Astrocyte (in vitro differentiated cells and primary cell): ENCODE measurements around the gene HMCN1. TPM values are rescaled to one million over a fixed set of nuclear protein-coding genes. Genes with fewer than 3 reads are reported as not detected.

ENCODE experiments used
- DNase-seq: peaks from one replicate; pipeline ENCODE4 v3.0.0-alpha.2; 2010; ENCODE audit warnings: low read depth
- FAIRE-seq: peaks from 2 replicates; lab custom pipeline; 2011; peaks lifted over from hg19 to GRCh38; lab: Jason Lieb, UNC
- H2AFZ ChIP-seq: 2 replicates; pipeline ENCODE4 v1.6.0; 2012; ENCODE audit warnings: low read depth, low read length, inconsistent platforms
- H3K27ac ChIP-seq: 2 replicates; pipeline ENCODE4 v1.5.1; 2011; ENCODE audit warnings: low read depth, low read length, inconsistent platforms
- H3K27me3 ChIP-seq: 2 replicates; pipeline ENCODE4 v1.6.0; 2011; ENCODE audit warnings: low read length, inconsistent platforms; ENCODE audit not compliant: insufficient read depth
- H3K36me3 ChIP-seq: 2 replicates; pipeline ENCODE4 v1.5.1; 2011; ENCODE audit warnings: low read length, inconsistent platforms; ENCODE audit not compliant: insufficient read depth
- H3K4me1 ChIP-seq: 2 replicates; pipeline ENCODE4 v1.5.1; 2011; ENCODE audit warnings: low read length, inconsistent platforms; ENCODE audit not compliant: insufficient read depth
- H3K4me2 ChIP-seq: 2 replicates; pipeline ENCODE4 v1.6.0; 2012; ENCODE audit warnings: low read length, inconsistent platforms
- H3K4me3 ChIP-seq: 2 replicates; pipeline ENCODE4 v1.5.1; 2011; ENCODE audit warnings: low read depth, mild to moderate bottlenecking, low read length, inconsistent platforms; ENCODE audit not compliant: insufficient read depth
- H3K79me2 ChIP-seq: 2 replicates; pipeline ENCODE4 v1.6.0; 2012; ENCODE audit warnings: mild to moderate bottlenecking, low read length, inconsistent platforms; ENCODE audit not compliant: insufficient read depth
- H3K9ac ChIP-seq: 2 replicates; pipeline ENCODE4 v1.6.0; 2012; ENCODE audit warnings: mild to moderate bottlenecking, low read length, inconsistent platforms
- H3K9me3 ChIP-seq: 2 replicates; pipeline ENCODE4 v1.5.1; 2012; ENCODE audit warnings: low read depth, mild to moderate bottlenecking, low read length, inconsistent platforms; ENCODE audit not compliant: insufficient read depth
- H4K20me1 ChIP-seq: 2 replicates; pipeline ENCODE4 v1.6.0; 2012; ENCODE audit warnings: low read length, inconsistent platforms; ENCODE audit not compliant: insufficient read depth
- H3K27ac Mint-ChIP-seq: one replicate; pipeline ENCODE4 v1.8.0; 2021; ENCODE audit warnings: mild to moderate bottlenecking, mixed read lengths; ENCODE audit not compliant: unreplicated experiment
- H3K27me3 Mint-ChIP-seq: one replicate; pipeline ENCODE4 v1.8.0; 2021; ENCODE audit warnings: low read depth, mixed read lengths; ENCODE audit not compliant: unreplicated experiment
- H3K36me3 Mint-ChIP-seq: one replicate; pipeline ENCODE4 v1.8.0; 2021; ENCODE audit warnings: low read depth, mixed read lengths; ENCODE audit not compliant: unreplicated experiment
- H3K4me1 Mint-ChIP-seq: one replicate; pipeline ENCODE4 v1.8.0; 2021; ENCODE audit warnings: low read depth, mixed read lengths; ENCODE audit not compliant: unreplicated experiment
- H3K4me3 Mint-ChIP-seq: one replicate; pipeline ENCODE4 v1.8.0; 2021; ENCODE audit warnings: mild to moderate bottlenecking, moderate library complexity, mixed read lengths; ENCODE audit not compliant: unreplicated experiment
- H3K9me3 Mint-ChIP-seq: one replicate; pipeline ENCODE4 v1.8.0; 2021; ENCODE audit warnings: mild to moderate bottlenecking, mixed read lengths; ENCODE audit not compliant: unreplicated experiment
- EZH2 ChIP-seq: IDR thresholded peaks from 2 replicates; pipeline ENCODE4 v1.6.1; 2012; ENCODE audit warnings: mild to moderate bottlenecking, low read length, inconsistent platforms; ENCODE audit not compliant: insufficient read depth
- total RNA-seq: library from RNA; stranded (reverse); gene quantifications from 2 replicates; pipeline ENCODE4 v1.2.1, GENCODE V29; 2021
- TF ChIP-seq, protein P1 (sequence below): IDR thresholded peaks from 2 replicates; pipeline ENCODE4 v1.5.1; 2011; ENCODE audit warnings: low read depth, mild to moderate bottlenecking, inconsistent platforms, low read length, moderate library complexity; ENCODE audit not compliant: insufficient read depth

Gene HMCN1
- total RNA-seq, 1 donor from 2014 or later, result 19.7 TPM

DNA sequence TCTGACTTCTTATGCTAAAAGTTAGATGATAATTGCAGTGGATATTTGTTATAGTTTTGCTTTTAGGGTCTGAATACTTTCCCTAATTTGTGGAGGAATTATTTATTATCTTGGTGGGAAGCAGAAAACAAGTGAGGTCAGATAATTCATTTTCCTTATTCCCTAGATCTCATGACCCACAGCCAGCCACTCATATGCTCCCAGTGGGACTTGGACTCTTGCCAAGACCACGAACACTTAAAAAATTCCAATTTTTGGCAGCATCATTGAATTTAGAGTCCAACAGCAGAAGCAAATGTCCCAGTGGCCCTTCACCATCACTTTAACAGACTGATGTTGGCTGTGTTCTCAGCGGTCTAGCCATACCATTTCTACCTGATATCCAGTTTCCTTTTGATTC lies 204.2 kb downstream of the HMCN1 start:
- Mint-ChIP-seq H3K9me3 (peaks cover 2% of the 10 kb centered on the region), H3K36me3 (no peaks in the 10 kb centered on the region), H3K27me3 (no peaks in the 10 kb centered on the region), H3K27ac (peak overlapping the region; percentile 18), H3K4me1 (peaks cover 11% of the 10 kb centered on the region), H3K4me3 (no peak overlapping the region)
- FAIRE-seq (no peak), DNase-seq (peak; percentile 33)
- Histone ChIP-seq H2AFZ (no peak overlapping the region), H3K36me3 (no peaks in the 10 kb centered on the region), H3K9ac (no peak overlapping the region), H3K4me3 (no peak overlapping the region), H3K79me2 (no peaks in the 10 kb centered on the region), H3K4me2 (no peak overlapping the region), H3K27me3 (no peaks in the 10 kb centered on the region), H3K27ac (no peak overlapping the region), H3K9me3 (no peaks in the 10 kb centered on the region), H4K20me1 (no peaks in the 10 kb centered on the region), H3K4me1 (peaks cover 5% of the 10 kb centered on the region)
- TF ChIP-seq, protein P1, sequence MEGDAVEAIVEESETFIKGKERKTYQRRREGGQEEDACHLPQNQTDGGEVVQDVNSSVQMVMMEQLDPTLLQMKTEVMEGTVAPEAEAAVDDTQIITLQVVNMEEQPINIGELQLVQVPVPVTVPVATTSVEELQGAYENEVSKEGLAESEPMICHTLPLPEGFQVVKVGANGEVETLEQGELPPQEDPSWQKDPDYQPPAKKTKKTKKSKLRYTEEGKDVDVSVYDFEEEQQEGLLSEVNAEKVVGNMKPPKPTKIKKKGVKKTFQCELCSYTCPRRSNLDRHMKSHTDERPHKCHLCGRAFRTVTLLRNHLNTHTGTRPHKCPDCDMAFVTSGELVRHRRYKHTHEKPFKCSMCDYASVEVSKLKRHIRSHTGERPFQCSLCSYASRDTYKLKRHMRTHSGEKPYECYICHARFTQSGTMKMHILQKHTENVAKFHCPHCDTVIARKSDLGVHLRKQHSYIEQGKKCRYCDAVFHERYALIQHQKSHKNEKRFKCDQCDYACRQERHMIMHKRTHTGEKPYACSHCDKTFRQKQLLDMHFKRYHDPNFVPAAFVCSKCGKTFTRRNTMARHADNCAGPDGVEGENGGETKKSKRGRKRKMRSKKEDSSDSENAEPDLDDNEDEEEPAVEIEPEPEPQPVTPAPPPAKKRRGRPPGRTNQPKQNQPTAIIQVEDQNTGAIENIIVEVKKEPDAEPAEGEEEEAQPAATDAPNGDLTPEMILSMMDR, result no peak
- TF ChIP-seq EZH2, result no peak

DNA sequence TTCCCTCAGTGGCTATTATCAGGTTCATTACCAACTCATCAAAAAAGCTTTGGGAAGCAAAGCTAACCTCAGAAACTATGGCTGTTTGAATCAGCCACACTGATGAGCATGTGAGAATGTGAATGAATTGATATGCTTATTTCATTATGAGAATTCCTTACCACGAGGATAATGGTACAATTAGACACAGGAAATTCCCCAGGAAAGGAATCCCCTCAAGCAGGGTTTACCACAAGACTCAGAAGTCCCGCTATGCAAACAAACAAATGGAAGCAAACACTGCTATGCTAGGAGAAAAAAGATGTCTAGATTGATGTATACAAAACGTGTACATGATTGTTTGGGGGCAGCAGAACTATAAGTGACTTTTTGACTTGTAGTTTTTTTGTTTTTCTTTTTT lies 205.0 kb downstream of the HMCN1 start:
- Mint-ChIP-seq H3K4me1 (peaks cover 11% of the 10 kb centered on the region), H3K27ac (peak overlapping the region; percentile 18), H3K9me3 (peaks cover 2% of the 10 kb centered on the region), H3K36me3 (no peaks in the 10 kb centered on the region), H3K4me3 (no peak overlapping the region), H3K27me3 (no peaks in the 10 kb centered on the region)
- Histone ChIP-seq H3K4me1 (peaks cover 5% of the 10 kb centered on the region), H3K9me3 (no peaks in the 10 kb centered on the region), H3K9ac (no peak overlapping the region), H3K27me3 (no peaks in the 10 kb centered on the region), H3K4me2 (no peak overlapping the region), H2AFZ (no peak overlapping the region), H3K4me3 (no peak overlapping the region), H3K27ac (no peak overlapping the region), H4K20me1 (no peaks in the 10 kb centered on the region), H3K79me2 (no peaks in the 10 kb centered on the region), H3K36me3 (no peaks in the 10 kb centered on the region)
- TF ChIP-seq, protein P1, result no peak
- TF ChIP-seq EZH2, result no peak
- FAIRE-seq (peak; percentile 55), DNase-seq (peak; percentile 70)

DNA sequence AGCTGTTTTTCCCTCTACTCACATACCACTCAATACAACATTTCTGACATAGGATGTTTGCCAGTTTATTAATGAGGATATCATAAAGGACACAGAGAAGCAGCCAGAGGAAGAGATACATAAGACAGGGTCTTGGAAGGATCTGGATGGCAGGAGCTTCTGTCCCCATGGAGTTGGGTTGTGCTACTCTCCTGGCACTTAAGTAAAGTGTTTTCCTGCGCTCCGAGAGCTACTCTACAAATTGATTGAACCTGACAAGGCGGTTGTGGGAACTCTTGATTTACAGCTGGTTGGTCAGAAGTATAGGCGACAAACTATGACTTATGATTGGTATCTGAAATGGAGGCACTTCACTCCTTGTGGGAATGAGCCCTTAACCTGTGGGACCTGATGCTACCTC lies 208.8 kb downstream of the HMCN1 start:
- H3K4me3 Mint-ChIP-seq, result no peak overlapping the region
- H3K79me2 ChIP-seq, result no peaks in the 10 kb centered on the region
- no peaks in the 10 kb centered on the region for H3K36me3 Mint-ChIP-seq
- no peak overlapping the region for H3K27ac ChIP-seq
- DNase-seq (no peak), FAIRE-seq (no peak)
- no peaks in the 10 kb centered on the region for H4K20me1 ChIP-seq
- no peak overlapping the region for H3K4me2 ChIP-seq
- H3K4me1 ChIP-seq, result no peaks in the 10 kb centered on the region
- TF ChIP-seq, protein P1, result no peak
- no peak for TF ChIP-seq EZH2
- no peaks in the 10 kb centered on the region for H3K9me3 Mint-ChIP-seq
- H3K4me1 Mint-ChIP-seq, result peaks cover 14% of the 10 kb centered on the region
- no peaks in the 10 kb centered on the region for H3K27me3 ChIP-seq
- no peaks in the 10 kb centered on the region for H3K27me3 Mint-ChIP-seq
- H2AFZ ChIP-seq, result no peak overlapping the region
- H3K9me3 ChIP-seq, result no peaks in the 10 kb centered on the region
- no peaks in the 10 kb centered on the region for H3K36me3 ChIP-seq
- no peak overlapping the region for H3K4me3 ChIP-seq
- H3K9ac ChIP-seq, result no peak overlapping the region
- H3K27ac Mint-ChIP-seq, result no peak overlapping the region
